ENCODE results near the gene NEK2.

DNA sequence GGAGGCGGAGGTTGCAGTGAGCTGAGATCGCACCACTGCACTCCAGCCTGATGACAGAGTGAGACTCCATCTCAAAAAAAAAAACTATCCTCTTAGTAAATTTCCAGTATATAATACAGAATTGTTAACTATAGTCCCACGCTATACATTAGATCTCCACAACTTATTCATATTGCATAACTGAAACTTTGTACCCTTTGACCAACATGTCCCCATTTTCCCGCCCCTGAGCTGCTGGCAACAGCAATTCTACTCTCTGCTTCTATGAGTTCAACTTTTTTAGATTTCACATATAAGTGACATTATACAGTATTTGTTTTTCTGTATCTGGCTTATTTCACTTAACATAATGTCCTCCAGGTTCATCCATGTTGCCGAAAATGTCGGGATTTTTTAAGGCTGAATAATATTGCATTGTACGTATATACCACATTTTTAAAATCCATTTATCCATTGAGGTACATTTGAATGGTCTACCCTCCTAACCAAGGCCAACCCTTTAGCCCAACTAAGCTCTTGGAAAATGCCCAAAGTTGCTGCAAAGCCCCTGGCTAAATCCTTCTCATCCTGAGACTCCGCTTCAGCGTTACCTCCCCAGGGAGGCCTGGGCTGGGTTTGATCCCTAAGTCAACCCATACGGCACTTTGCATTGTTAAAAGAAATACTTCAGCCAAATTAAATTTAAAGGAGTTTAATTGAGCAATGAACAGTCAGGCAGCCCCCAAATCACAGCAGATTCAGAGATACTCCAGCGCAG, 34.2 kb downstream of the NEK2 start:
- TF ChIP-seq, protein P1, sequence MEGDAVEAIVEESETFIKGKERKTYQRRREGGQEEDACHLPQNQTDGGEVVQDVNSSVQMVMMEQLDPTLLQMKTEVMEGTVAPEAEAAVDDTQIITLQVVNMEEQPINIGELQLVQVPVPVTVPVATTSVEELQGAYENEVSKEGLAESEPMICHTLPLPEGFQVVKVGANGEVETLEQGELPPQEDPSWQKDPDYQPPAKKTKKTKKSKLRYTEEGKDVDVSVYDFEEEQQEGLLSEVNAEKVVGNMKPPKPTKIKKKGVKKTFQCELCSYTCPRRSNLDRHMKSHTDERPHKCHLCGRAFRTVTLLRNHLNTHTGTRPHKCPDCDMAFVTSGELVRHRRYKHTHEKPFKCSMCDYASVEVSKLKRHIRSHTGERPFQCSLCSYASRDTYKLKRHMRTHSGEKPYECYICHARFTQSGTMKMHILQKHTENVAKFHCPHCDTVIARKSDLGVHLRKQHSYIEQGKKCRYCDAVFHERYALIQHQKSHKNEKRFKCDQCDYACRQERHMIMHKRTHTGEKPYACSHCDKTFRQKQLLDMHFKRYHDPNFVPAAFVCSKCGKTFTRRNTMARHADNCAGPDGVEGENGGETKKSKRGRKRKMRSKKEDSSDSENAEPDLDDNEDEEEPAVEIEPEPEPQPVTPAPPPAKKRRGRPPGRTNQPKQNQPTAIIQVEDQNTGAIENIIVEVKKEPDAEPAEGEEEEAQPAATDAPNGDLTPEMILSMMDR (IDR thresholded peaks at IDR 0.05), result no peak
- no peak for TF ChIP-seq POLR2AphosphoS5 (IDR thresholded peaks at IDR 0.05; ENCODE audit: insufficient read depth in 1 of 2, low read depth in 1 of 2)
- no peak for TF ChIP-seq POLR2A (IDR thresholded peaks at IDR 0.05)
